HEK293T (cell line): ENCODE results near the gene ZMYND12.

Experiments used
- CTCF ChIA-PET: fragments of 350-600 bp; formaldehyde crosslinking; extraction: SDS; loops from one replicate; lab custom pipeline; 2021; ENCODE audit warnings: antibody characterized with exemption, inconsistent platforms; lab: Yijun Ruan, JAX
- POLR2A ChIA-PET: fragments of 350-600 bp; formaldehyde crosslinking; extraction: SDS; loops from one replicate; lab custom pipeline; 2020; ENCODE audit warnings: antibody characterized with exemption, inconsistent platforms; lab: Yijun Ruan, JAX
- DNase-seq: peaks from one replicate; pipeline ENCODE4 v3.0.0; 2012; ENCODE audit warnings: mixed read lengths; ENCODE audit errors: extremely low spot score
- ARNT ChIP-seq: fragments of 450-650 bp; IDR thresholded peaks from 2 replicates; pipeline ENCODE4 v1.6.1; 2017; ENCODE audit warnings: mild to moderate bottlenecking
- BHLHE40 ChIP-seq: fragments of 450-650 bp; IDR thresholded peaks from 2 replicates; pipeline ENCODE4 v1.6.1; 2016; ENCODE audit warnings: mild to moderate bottlenecking, moderate library complexity, borderline replicate concordance
- CTBP1 ChIP-seq: fragments of 450-650 bp; IDR thresholded peaks from 2 replicates; pipeline ENCODE4 v1.6.1; 2016; ENCODE audit warnings: borderline replicate concordance
- ELF4 ChIP-seq: fragments of 450-650 bp; IDR thresholded peaks from 2 replicates; pipeline ENCODE4 v1.6.1; 2017; ENCODE audit warnings: antibody characterized with exemption
- FOXA1 ChIP-seq: fragments of 450-650 bp; IDR thresholded peaks from 2 replicates; pipeline ENCODE4 v1.6.1; 2016; ENCODE audit warnings: mild to moderate bottlenecking
- FOXK2 ChIP-seq: fragments of 450-650 bp; IDR thresholded peaks from 2 replicates; pipeline ENCODE4 v1.6.1; 2016; ENCODE audit warnings: mild to moderate bottlenecking
- FOXM1 ChIP-seq: fragments of 450-650 bp; IDR thresholded peaks from 2 replicates; pipeline ENCODE4 v1.6.1; 2017; ENCODE audit warnings: mild to moderate bottlenecking, borderline replicate concordance
- HDGF ChIP-seq: fragments of 450-650 bp; IDR thresholded peaks from 2 replicates; pipeline ENCODE4 v1.6.1; 2017; ENCODE audit warnings: antibody characterized with exemption, borderline replicate concordance
- L3MBTL2 ChIP-seq: fragments of 450-650 bp; conservative IDR thresholded peaks from 2 replicates; pipeline ENCODE4 v1.6.1; 2016; ENCODE audit warnings: mild to moderate bottlenecking
- LEF1 ChIP-seq: fragments of 450-650 bp; IDR thresholded peaks from 2 replicates; pipeline ENCODE4 v1.6.1; 2017; ENCODE audit warnings: mild to moderate bottlenecking, borderline replicate concordance
- NFRKB ChIP-seq: fragments of 450-650 bp; IDR thresholded peaks from 2 replicates; pipeline ENCODE4 v1.6.1; 2016; ENCODE audit warnings: mild to moderate bottlenecking, moderate library complexity
- SP1 ChIP-seq: fragments of 450-650 bp; IDR thresholded peaks from 2 replicates; pipeline ENCODE4 v1.6.1; 2017
- SUZ12 ChIP-seq: fragments of 450-650 bp; IDR thresholded peaks from 2 replicates; pipeline ENCODE4 v1.6.1; 2016; ENCODE audit warnings: mild to moderate bottlenecking
- TARDBP ChIP-seq: fragments of 450-650 bp; IDR thresholded peaks from 2 replicates; pipeline ENCODE4 v1.6.1; 2016
- ZNF384 ChIP-seq: fragments of 450-650 bp; IDR thresholded peaks from 2 replicates; pipeline ENCODE4 v1.6.1; 2016
- TF ChIP-seq, protein P1 (sequence below): fragments of 450-650 bp; IDR thresholded peaks from 2 replicates; pipeline ENCODE4 v1.6.1; 2016

The ZMYND12 gene

GRCh38 chr1:42385283-42385682 is 70.5 kb downstream of the ZMYND12 start:
- DNase-seq: no peak
- CTCF ChIA-PET: no interaction called here

GRCh38 chr1:42381280-42381673 is 74.5 kb downstream of the ZMYND12 start:
- TF ChIP-seq ZNF384 (no peak), TARDBP (no peak), NFRKB (no peak), ELF4 (no peak), SUZ12 (no peak), SP1 (no peak), LEF1 (no peak), HDGF (no peak)
- TF ChIP-seq, protein P1, sequence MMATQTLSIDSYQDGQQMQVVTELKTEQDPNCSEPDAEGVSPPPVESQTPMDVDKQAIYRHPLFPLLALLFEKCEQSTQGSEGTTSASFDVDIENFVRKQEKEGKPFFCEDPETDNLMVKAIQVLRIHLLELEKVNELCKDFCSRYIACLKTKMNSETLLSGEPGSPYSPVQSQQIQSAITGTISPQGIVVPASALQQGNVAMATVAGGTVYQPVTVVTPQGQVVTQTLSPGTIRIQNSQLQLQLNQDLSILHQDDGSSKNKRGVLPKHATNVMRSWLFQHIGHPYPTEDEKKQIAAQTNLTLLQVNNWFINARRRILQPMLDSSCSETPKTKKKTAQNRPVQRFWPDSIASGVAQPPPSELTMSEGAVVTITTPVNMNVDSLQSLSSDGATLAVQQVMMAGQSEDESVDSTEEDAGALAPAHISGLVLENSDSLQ: no peak
- ChIA-PET CTCF (no interaction called here), POLR2A (interaction anchor here (2.6 kb wide), 1 partner anchor 76 kb away, joined by 9 read pairs; the partner anchor contains the start of gene PPCS)
- DNase-seq: no peak

More at GRCh38 chr1:42385283-42385682, 70.5 kb downstream of the ZMYND12 start:
- TF ChIP-seq ZNF384: no peak
- TF ChIP-seq CTBP1: no peak
- TF ChIP-seq L3MBTL2: no peak
- TF ChIP-seq, protein P1: no peak
- TF ChIP-seq ELF4: no peak
- TF ChIP-seq LEF1: no peak
- TF ChIP-seq FOXA1: no peak
- no peak for TF ChIP-seq TARDBP
- no peak for TF ChIP-seq NFRKB
- no peak for TF ChIP-seq BHLHE40
- no peak for TF ChIP-seq SP1
- TF ChIP-seq FOXM1: no peak
- TF ChIP-seq SUZ12: no peak
- TF ChIP-seq HDGF: no peak
- no peak for TF ChIP-seq ARNT
- no peak for TF ChIP-seq FOXK2
- POLR2A ChIA-PET: interaction anchor here (0.6 kb wide), 1 partner anchor 377 kb away, joined by 4 read pairs; no protein-coding TSS in a partner anchor

DNA sequence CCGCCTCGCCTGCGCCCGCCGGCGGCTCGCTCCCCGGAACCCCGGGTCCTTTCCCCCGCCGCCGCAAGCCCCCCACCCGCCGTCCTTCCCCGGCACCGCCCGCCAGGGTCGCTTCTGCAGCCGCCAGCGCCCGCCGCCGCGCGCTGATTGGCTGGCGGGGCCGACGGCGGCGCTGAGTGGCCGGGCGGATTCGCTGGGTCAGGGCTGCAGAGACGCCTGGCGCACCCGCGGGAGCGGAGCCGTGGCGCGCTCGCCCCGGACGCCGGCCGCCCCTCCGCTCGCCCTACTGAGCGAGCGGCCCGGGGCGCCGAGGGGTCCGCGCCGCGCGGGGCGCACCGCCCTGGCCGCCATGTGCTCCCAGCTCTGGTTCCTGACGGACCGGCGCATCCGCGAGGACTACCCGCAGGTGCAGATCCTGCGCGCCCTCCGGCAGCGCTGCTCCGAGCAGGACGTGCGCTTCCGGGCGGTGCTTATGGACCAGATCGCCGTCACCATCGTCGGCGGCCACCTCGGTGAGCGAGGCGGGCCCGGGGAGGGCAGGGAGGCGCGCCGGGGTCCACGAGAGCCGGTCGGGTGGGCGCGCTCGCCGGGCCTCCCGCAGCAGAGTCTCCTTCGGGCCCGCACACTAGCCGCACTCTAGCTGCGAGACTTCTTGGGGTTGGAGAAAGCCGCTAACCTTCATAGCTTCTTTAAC is 75.1 kb downstream of the ZMYND12 start, which contains the start of gene RIMKLA:
TSS of gene RIMKLA (plus strand) at position 207 of the 694 bp plus-strand sequence. CDS start at position 350, 143 bp downstream.
- DNase-seq: peak; percentile 89
- ChIA-PET POLR2A (interaction anchor here (2.6 kb wide), 1 partner anchor 76 kb away, joined by 9 read pairs; the partner anchor contains the start of gene PPCS), CTCF (no interaction called here)

More for the DNA sequence above, 75.1 kb downstream of the ZMYND12 start, which contains the start of gene RIMKLA:
- no peak for TF ChIP-seq TARDBP
- peak; percentile 49 for TF ChIP-seq L3MBTL2
- 0 out of 2 replicates have a peak, but pooled peaks have one; percentile 19 for TF ChIP-seq FOXM1
- TF ChIP-seq CTBP1: 0 out of 2 replicates have a peak, but pooled peaks have one; percentile 49
